K562 (cell line): Measurements from ENCODE around the gene CTF1. TPM values are rescaled to one million over a fixed set of nuclear protein-coding genes. Genes with fewer than 3 reads are reported as not detected.

Source experiments
- ATF1 ChIP-seq, 2 experiments: fragments of 450-650 bp in 1 of 2; IDR thresholded peaks; 2 replicates each; pipeline ENCODE4 v1.6.1; 2016; ENCODE audit warnings: missing compliant biosample characterization in 1 of 2, missing genetic modification characterization in 1 of 2
- CBFA2T3 ChIP-seq: fragments of 450-650 bp; IDR thresholded peaks from 2 replicates; pipeline ENCODE4 v1.6.1; 2017
- EGR1 ChIP-seq: fragments of 450-650 bp; conservative IDR thresholded peaks from 2 replicates; pipeline ENCODE4 v1.6.1; 2017; ENCODE audit warnings: mild to moderate bottlenecking
- EWSR1 ChIP-seq: fragments of 450-650 bp; IDR thresholded peaks from 2 replicates; pipeline ENCODE4 v1.6.1; 2018; ENCODE audit warnings: borderline replicate concordance, mild to moderate bottlenecking, low read depth, moderate library complexity; ENCODE audit not compliant: partially characterized antibody
- FOXA3 ChIP-seq, 2 experiments: fragments of 450-650 bp in 1 of 2; sonication (generic) in 1 of 2; formaldehyde crosslinking; IDR thresholded peaks in 1 of 2; conservative IDR thresholded peaks in 1 of 2; 2 replicates each; pipeline versions ENCODE4 v1.4.0 to v1.8.0; 2020 to 2022; ENCODE audit warnings: mild to moderate bottlenecking in 2 of 2, missing genetic modification reagents in 1 of 2
- L3MBTL2 ChIP-seq: fragments of 450-650 bp; IDR thresholded peaks from 2 replicates; pipeline ENCODE4 v1.6.1; 2016; ENCODE audit warnings: mild to moderate bottlenecking, moderate library complexity
- MEIS2 ChIP-seq: fragments of 450-650 bp; IDR thresholded peaks from 2 replicates; pipeline ENCODE4 v1.6.1; 2014; ENCODE audit warnings: mild to moderate bottlenecking; ENCODE audit not compliant: partially characterized antibody
- NKRF ChIP-seq: fragments of 450-650 bp; IDR thresholded peaks from 2 replicates; pipeline ENCODE4 v1.6.1; 2016; ENCODE audit warnings: borderline replicate concordance
- NONO ChIP-seq, 2 experiments: fragments of 200-400 bp in 1 of 2; fragments of 450-650 bp in 1 of 2; formaldehyde crosslinking in 1 of 2; IDR thresholded peaks; 2 replicates each; pipeline ENCODE4 v1.6.1; 2017; ENCODE audit warnings: low read depth in 2 of 2, mild to moderate bottlenecking in 2 of 2, moderate library complexity in 2 of 2, low read length in 1 of 2
- RB1 ChIP-seq: fragments of 450-650 bp; IDR thresholded peaks from 2 replicates; pipeline ENCODE4 v1.6.1; 2017; ENCODE audit warnings: low read depth, mild to moderate bottlenecking
- ZBTB17 ChIP-seq: fragments of 450-650 bp; formaldehyde crosslinking; IDR thresholded peaks from 2 replicates; pipeline ENCODE4 v1.4.0; 2020; ENCODE audit warnings: mild to moderate bottlenecking
- ZBTB43 ChIP-seq: sonication (generic); formaldehyde crosslinking; IDR thresholded peaks from 2 replicates; pipeline ENCODE4 v1.8.0; 2023; ENCODE audit warnings: mild to moderate bottlenecking, missing genetic modification reagents
- ZNF592 ChIP-seq: fragments of 450-650 bp; IDR thresholded peaks from 2 replicates; pipeline ENCODE4 v1.6.1; 2017; ENCODE audit warnings: antibody characterized with exemption, mild to moderate bottlenecking
- polyA plus RNA-seq, 8 experiments: library from polyadenylated mRNA; depleted of rRNA in 4 of 8; stranded (reverse) in 5 of 8; unstranded in 3 of 8; fragments of >200 nt; fragmentation: Nextera tagmentation in 2 of 8; fragmentation: Illumina TruSeq in 1 of 8; extraction: Ambion mirVana in 2 of 8; extraction: Trizol in 1 of 8; gene quantifications; 2 replicates each; pipeline versions ENCODE4 v1.2.1 to v1.2.3, GENCODE V29; 2011 to 2014; ENCODE audit warnings: inconsistent platforms in 1 of 8, missing spikeins in 1 of 8
- total RNA-seq, 7 experiments: library from RNA; depleted of rRNA in 6 of 7; stranded (reverse); fragments of >200 nt in 6 of 7; fragmentation: Illumina TruSeq in 2 of 7; extraction: Trizol in 2 of 7; gene quantifications; 2 replicates each; pipeline versions ENCODE4 v1.2.1 to v1.2.3, GENCODE V29; 2011 to 2021; ENCODE audit warnings: low replicate concordance in 1 of 7

CTF1 gene
- total and polyA plus RNA-seq, 9 of the 15 experiments (the other 6 are each of a cell fraction or from before 2014, with no cell fraction given), result 0.24 to 2.5 (median 0.44) TPM

- TF ChIP-seq ZNF592 (peak; percentile 72; the same call in 1 of the 2 replicates), MEIS2 (peak; percentile 15), ZBTB17 (peak; percentile 8; the same call in 1 of the 2 replicates), EGR1 (peak; percentile 4; the same call in 1 of the 2 replicates), ZBTB43 (CRISPR knock-in tag) (peak; percentile 89), RB1 (0 out of 2 replicates have a peak, but pooled peaks have one; percentile 20), L3MBTL2 (peak; percentile 39), NKRF (peak; percentile 31; the same call in 1 of the 2 replicates), EWSR1 (no peak), NONO (IDR thresholded peaks at IDR 0.05; ENCODE audit: low read depth in 2 of 2, low read length in 1 of 2) (0 out of 4 replicates have a peak, but pooled peaks of 1 of the 2 experiments have one; percentile 12), CBFA2T3 (peak; percentile 67), ATF1 (CRISPR knock-in tag; IDR thresholded peaks at IDR 0.05) (no peak), ATF1 (tag; IDR thresholded peaks at IDR 0.05) (0 out of 2 replicates have a peak, but pooled peaks have one; percentile 34), FOXA3 (CRISPR knock-in tag; conservative IDR thresholded peaks at IDR 0.05 in 1 of 2, IDR thresholded peaks at IDR 0.05 in 1 of 2) (peak in 1 of 2 experiments; percentile 14; a peak in 1 of 4 replicates)
Observed at GRCh38 chr16:30895627-30896260, 670 bp upstream of the CTF1 start (continued).
